Mesenteric fat pad (tissue), 1 donor: ENCODE results near the gene PA2G4. TPM values are rescaled to one million over a fixed set of nuclear protein-coding genes. Genes with fewer than 3 reads are reported as not detected.

ENCODE experiments used
- DNase-seq: peaks from one replicate; pipeline ENCODE4 v3.0.0-alpha.2; 2020; ENCODE audit warnings: low spot score
- total RNA-seq: library from RNA; stranded (reverse); fragmentation: NEBNext Ultra II Directional; extraction: Animal tissue kit (Norgen Biotek cat#: 25700); gene quantifications from one replicate; pipeline ENCODE4 v1.2.1, GENCODE V29; 2021
- donor health status: DM: yes; HTN: yes; CAD: no.

Gene PA2G4
- total RNA-seq, 1 donor from 2014 or later = 99.5 TPM

GRCh38 chr12:56122637-56123036, 18.3 kb downstream of the PA2G4 start:
- no peak for DNase-seq

GRCh38 chr12:56124133-56124532, 19.8 kb downstream of the PA2G4 start:
- no peak for DNase-seq

DNA sequence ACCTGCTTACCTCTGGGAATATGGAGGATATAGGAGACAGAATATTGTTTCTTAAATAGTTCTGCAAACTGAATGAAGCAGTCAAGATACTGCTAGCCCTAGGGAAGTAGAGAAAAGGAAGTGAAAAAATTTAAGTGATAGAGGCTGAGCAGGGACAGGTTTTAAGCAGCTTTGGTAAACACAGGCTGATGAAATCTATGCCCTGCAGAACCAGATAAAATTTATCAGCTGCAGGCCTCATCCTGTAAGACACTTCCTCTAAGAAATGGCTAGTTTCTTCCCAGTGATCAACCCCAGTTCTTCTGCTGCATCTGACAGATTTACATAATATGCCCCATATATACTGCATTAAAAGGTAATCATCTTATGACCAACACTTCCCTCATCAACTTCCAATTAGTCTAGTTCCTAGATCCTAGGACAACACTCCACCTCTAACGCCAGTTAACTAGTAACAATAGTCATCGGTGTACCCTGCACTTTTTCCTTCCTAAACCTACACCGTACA, 22.4 kb downstream of the PA2G4 start:
- DNase-seq = no peak

GRCh38 chr12:56127485-56127887, 23.1 kb downstream of the PA2G4 start:
- no peak for DNase-seq

DNA sequence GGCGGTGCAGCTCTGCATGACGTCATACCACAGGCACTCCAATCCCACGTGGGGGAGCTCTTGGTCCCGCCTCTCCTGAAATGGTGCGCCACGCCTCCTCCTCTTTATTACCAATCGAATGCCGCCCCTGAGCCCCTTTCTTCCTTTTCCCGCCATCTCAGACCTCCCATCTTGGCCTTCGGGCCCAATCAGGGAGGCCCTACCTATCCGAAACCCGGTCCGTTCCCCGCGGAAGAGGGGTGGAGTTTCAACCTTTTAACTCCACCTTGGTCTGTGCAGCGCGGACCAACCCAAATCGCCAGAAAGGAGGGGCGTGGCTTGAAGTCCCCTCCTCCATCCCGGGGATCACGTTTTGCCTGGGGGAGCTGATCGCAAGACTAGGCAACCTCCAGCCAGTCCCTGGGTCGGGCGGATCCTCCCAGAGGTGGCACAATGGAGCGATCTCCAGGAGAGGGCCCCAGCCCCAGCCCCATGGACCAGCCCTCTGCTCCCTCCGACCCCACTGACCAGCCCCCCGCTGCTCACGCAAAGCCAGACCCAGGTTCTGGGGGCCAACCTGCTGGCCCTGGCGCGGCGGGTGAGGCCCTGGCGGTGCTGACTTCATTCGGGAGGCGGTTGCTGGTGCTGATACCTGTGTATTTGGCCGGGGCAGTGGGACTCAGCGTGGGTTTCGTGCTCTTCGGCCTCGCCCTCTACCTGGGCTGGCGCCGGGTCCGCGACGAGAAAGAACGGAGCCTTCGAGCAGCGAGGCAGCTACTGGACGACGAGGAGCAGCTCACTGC, 23.7 kb downstream of the PA2G4 start, which contains the start of gene ESYT1:
TSS of gene ESYT1 (plus strand) at position 380 of the 782 bp plus-strand sequence. CDS start at position 433, 53 bp downstream.
- DNase-seq = peak; percentile 97

DNA sequence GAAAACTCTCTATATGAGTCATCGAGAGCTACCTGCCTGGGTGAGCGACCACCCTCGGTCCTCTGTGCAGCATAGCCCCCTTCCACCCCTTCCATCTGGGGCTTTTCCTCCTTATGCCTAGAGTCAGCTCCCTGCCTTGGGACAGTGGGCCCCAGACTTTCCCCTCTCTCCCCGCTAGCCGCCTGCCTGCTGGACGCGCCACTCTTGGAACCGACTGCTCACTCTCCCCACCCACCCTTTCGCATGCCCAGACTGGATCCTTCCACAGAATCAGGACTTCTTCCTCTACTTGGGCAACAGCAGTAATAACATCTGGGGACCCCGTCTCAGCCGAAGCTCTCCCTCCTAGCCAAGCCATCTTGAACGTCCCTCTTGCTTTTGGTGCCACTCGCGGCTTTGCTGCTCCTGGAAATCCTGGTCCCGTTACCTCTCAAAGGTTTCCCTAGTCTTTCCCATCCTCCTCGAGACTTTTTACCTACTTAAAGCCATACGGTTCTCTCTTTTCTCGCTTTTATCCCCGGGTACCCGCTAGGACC, 24.4 kb downstream of the PA2G4 start:
- DNase-seq = no peak

- no peak for DNase-seq
These were observed 25.0 kb downstream of the PA2G4 start for GRCh38 chr12:56129206-56129941.

- DNase-seq = no peak
These were observed 25.7 kb downstream of the PA2G4 start for GRCh38 chr12:56129942-56130495.

DNA sequence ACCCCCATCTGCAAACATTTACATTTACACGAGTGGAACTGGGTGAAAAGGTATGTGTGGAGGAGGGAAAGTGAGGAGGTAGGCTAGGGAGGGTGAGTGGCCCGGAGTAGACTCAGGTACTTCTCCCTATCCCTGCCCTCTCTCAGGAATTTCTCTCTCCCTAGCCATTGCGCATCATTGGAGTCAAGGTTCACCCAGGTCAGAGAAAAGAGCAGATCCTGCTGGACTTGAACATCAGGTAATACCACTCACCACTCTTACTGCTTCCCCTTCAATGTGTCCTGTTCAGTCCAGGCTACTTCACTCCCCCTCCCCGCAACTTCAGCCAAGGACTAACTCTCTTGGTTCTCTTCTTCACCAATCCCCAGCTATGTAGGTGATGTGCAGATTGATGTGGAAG, 26.5 kb downstream of the PA2G4 start:
- DNase-seq = no peak

DNA sequence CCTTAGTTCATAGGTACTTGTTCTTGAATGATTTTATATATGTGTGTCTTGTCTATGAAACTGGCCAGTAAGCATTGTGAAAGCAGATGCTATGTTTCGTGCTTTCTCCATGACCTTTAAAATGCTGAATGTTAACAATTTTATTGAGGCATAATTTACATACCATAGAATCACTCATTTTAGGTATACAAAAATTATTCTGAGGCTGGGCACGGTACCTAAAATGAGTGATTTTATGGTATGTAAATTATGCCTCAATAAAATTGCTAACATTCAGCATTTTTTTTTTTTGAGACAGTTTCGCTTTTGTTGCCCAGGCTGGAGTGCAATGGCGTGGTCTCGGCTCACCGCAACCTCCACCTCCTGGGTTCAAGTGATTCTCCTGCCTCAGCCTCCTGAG, 30.5 kb downstream of the PA2G4 start:
- DNase-seq = no peak

DNA sequence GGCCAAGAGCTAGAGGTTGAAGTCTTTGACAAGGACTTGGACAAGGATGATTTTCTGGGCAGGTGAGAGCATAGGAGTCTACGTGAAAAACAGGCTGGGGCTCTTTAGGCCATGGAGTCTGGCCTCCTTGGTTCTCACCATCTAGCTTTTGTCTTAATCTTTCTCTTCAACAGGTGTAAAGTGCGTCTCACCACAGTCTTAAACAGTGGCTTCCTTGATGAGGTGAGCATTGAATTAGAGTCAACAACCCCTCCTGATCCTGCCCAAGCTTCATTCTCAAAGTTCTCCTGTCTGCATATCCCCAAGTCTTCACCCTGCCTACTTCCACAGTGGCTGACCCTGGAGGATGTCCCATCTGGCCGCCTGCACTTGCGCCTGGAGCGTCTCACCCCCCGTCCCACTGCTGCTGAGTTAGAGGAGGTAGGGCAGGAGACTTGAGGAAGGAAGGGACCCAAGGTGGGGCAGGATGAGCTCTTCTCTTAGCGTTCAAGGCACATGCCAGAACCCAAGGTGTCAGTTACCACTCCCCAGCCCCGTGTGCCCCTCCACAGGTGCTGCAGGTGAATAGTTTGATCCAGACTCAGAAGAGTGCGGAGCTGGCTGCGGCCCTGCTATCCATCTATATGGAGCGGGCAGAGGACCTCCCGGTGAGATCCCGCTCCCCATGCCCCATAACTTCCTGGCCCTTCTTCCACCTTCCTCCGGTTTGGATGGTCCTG, 33.7 kb downstream of the PA2G4 start:
- DNase-seq = no peak

- DNase-seq = no peak
These were observed 37.8 kb downstream of the PA2G4 start for GRCh38 chr12:56141946-56142784.

DNA sequence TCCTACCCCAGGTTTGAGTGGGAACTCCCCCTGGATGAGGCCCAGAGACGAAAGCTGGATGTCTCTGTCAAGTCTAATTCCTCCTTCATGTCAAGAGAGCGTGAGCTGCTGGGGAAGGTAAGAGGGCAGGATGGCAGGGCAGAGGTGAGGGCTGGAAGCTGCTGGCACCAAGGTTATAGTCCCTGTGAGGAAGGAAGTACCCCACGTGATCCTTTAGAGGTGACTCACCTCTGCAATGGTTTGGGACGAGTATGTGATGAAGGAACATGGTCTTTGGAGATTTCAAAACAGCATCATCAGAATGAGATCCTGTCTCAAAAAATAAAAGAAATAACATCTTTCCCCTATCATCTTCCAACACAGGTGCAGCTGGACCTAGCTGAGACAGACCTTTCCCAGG, 38.9 kb downstream of the PA2G4 start:
- no peak for DNase-seq

GRCh38 chr12:56143870-56144269, 39.5 kb downstream of the PA2G4 start:
- DNase-seq = no peak

- DNase-seq = no peak
These were observed 40.9 kb downstream of the PA2G4 start for GRCh38 chr12:56145217-56145616.

DNA sequence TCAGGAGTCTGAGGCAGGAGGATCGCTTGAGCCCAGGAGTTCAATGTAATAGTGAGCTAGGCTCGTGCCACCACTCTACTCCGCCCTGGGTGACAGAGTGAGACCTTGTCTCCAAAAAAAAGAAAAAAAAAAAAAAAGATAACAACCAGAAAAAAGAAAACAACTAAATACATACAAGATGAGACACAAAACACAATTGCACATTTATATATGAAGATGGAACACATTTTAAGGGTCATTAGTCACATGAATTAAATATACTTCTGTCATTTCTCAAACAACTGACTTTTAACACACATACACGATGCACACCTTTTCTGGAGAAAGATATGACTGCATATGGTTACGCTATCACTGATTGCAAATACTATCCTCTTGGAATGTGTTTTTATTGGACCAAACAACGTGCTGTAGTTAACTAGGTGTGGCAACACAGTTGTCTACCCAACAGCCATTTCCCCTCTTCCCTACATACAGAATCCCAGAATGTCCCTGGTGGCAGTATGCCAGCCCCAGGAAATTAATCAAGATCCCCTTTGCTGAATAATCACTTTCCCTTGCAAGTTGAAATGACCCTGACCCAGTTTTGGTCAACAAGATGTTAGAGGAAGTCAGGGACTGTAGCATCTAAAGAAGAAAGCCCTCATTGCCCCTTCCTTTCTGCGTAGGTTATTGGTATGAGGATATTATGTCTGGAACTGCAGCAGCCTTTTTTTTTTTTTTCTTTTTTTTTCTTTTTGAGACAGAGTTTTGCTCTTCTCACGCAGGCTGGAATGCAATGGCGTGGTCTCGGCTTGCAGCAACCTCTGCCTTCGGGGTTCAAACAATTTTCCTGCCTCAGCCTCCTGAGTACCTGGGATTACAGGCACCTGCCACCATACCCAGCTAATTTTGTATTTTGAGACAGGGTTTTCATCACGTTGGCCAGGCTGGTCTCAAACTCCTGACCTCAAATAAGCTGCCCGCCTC, 42.4 kb downstream of the PA2G4 start:
- DNase-seq = no peak

DNA sequence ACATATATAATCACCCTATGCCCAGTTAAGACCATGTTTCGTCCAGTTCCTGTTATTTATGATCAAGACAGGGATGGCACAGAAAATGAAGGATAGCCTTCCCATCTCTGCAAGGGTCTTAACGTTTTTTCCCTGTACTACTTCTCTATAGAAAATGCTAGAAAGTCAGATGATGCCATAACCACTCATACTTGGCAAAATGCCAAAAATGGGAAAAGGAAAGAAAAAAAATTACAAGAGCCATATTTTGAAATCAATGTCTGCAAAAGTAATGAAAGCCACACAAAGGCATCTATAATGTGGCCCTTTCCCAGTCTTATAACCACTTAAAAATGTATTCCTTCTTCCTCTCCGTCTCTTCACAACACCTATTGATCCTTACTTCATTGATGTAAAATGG, 46.2 kb downstream of the PA2G4 start:
- DNase-seq = no peak

DNA sequence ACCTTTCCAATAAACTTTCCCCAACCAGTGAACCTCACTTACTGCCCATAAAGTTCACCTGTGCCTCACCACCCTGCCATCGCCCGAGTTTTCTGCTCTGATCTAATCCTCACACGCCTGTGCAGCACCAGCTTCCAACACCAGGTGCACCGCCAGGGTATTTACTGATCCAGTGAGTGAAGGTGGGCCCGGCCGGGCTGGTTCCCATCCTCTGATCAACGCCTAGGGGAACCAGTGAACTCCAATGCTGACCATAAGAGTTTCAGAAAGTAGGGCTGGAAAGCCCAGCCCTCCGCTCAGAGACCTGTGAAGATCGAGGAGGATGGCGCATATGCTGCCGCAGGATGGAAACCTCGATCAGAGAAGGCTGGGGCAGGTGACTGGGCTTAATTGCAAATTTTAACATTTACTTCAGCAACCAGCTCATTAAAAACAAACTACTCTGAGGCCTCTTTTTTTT, 47.3 kb downstream of the PA2G4 start:
- DNase-seq = no peak
